Esophagus muscularis mucosa (tissue), 4 donors: Measurements from ENCODE around the gene CD37.
"Not testable (repeated sequence)": the region's sequence is repeated elsewhere in the genome, so short reads cannot be mapped to it uniquely, and the experiment has no call there.

Source experiments
- EP300 ChIP-seq: sonication (generic); formaldehyde crosslinking; IDR thresholded peaks from one replicate; pipeline ENCODE4 v1.6.1; 2017; ENCODE audit warnings: antibody characterized with exemption
- POLR2A ChIP-seq: fragments of 450-650 bp; IDR thresholded peaks from one replicate; pipeline ENCODE4 v1.6.1; 2017; ENCODE audit warnings: antibody characterized with exemption, moderate library complexity, mild to moderate bottlenecking, low read depth
- POLR2AphosphoS5 ChIP-seq, 2 donors: sonication (generic); formaldehyde crosslinking; IDR thresholded peaks; one replicate each; pipeline ENCODE4 v1.6.1; 2017; ENCODE audit warnings: antibody characterized with exemption in 2 of 2
- TF ChIP-seq, protein P1 (sequence below), 3 experiments: fragments of 200-600 bp in 2 of 3; fragments of 450-650 bp in 1 of 3; sonication (generic) in 2 of 3; IDR thresholded peaks; one replicate each; pipeline ENCODE4 v1.5.1; 2017 to 2019; ENCODE audit warnings: antibody characterized with exemption in 3 of 3, mild to moderate bottlenecking in 2 of 3, moderate library complexity in 1 of 3

DNA sequence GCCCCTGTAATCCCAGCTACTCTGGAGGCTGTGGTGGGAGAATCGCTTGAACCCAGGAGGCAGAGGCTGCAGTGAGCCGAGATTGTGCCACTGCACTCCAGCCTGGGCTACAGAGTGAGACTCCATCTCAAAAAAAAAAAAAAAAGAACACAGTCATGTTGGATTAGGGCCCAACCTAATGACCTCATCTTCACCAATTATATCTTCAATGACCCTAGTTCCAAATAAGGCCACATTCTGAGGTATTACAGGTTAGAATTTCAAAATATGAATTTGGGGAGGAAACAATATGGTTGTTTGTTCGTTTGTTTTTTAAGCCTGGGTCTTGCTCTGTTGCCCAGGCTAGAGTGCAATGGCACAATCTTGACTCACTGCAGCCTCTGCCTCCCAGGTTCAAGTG, 38.0 kb downstream of the CD37 start:
- TF ChIP-seq POLR2AphosphoS5 (IDR thresholded peaks at IDR 0.05); POLR2A; EP300: not testable (repeated sequence)
- TF ChIP-seq, protein P1, sequence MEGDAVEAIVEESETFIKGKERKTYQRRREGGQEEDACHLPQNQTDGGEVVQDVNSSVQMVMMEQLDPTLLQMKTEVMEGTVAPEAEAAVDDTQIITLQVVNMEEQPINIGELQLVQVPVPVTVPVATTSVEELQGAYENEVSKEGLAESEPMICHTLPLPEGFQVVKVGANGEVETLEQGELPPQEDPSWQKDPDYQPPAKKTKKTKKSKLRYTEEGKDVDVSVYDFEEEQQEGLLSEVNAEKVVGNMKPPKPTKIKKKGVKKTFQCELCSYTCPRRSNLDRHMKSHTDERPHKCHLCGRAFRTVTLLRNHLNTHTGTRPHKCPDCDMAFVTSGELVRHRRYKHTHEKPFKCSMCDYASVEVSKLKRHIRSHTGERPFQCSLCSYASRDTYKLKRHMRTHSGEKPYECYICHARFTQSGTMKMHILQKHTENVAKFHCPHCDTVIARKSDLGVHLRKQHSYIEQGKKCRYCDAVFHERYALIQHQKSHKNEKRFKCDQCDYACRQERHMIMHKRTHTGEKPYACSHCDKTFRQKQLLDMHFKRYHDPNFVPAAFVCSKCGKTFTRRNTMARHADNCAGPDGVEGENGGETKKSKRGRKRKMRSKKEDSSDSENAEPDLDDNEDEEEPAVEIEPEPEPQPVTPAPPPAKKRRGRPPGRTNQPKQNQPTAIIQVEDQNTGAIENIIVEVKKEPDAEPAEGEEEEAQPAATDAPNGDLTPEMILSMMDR (IDR thresholded peaks at IDR 0.05), result not testable (repeated sequence)
